CD14-positive monocyte (primary cell): Measurements from ENCODE around the gene SLC9A9. TPM values are rescaled to one million over a fixed set of nuclear protein-coding genes. Genes with fewer than 3 reads are reported as not detected.

ENCODE experiments used
- DNase-seq, 3 donors: peaks; one replicate each; pipeline ENCODE4 v3.0.0-alpha.2; 2011 to 2022
- H2AFZ ChIP-seq: 2 replicates; pipeline ENCODE4 v1.6.0; 2012; ENCODE audit warnings: mild to moderate bottlenecking, low read depth, low read length, inconsistent platforms; ENCODE audit not compliant: insufficient read depth, poor library complexity, severe bottlenecking
- H3K27ac ChIP-seq, 2 donors: 1 replicate in 1 of 2; 2 replicates in 1 of 2; pipeline ENCODE4 v1.5.1; 2012 to 2013; ENCODE audit warnings: low read length in 2 of 2, control low read depth in 1 of 2, inconsistent platforms in 1 of 2, low read depth in 1 of 2, mild to moderate bottlenecking in 1 of 2
- H3K27me3 ChIP-seq, 2 donors: one replicate each; pipeline versions ENCODE4 v1.6.0 to v1.6.1; 2011 to 2013; ENCODE audit warnings: low read length in 2 of 2; ENCODE audit not compliant: control insufficient read depth in 2 of 2, insufficient read depth in 2 of 2
- H3K36me3 ChIP-seq, 2 donors: replicated peaks in 1 of 2; 1 replicate in 1 of 2; 2 replicates in 1 of 2; pipeline versions ENCODE4 v1.5.1 to v1.6.1; 2012 to 2013; ENCODE audit warnings: low read length in 2 of 2, control low read depth in 1 of 2, inconsistent platforms in 1 of 2, mild to moderate bottlenecking in 1 of 2; ENCODE audit not compliant: insufficient read depth in 2 of 2, control insufficient read depth in 1 of 2
- H3K4me1 ChIP-seq, 2 donors: 1 replicate in 1 of 2; 2 replicates in 1 of 2; pipeline versions ENCODE4 v1.5.1 to v1.6.1; 2012 to 2013; ENCODE audit warnings: low read length in 2 of 2, control low read depth in 1 of 2, inconsistent platforms in 1 of 2, mild to moderate bottlenecking in 1 of 2, moderate library complexity in 1 of 2; ENCODE audit not compliant: insufficient read depth in 2 of 2, control insufficient read depth in 1 of 2
- H3K4me2 ChIP-seq: replicated peaks from 2 replicates; pipeline ENCODE3; 2012; ENCODE audit warnings: low read length, moderate library complexity, mild to moderate bottlenecking; ENCODE audit not compliant: poor library complexity, severe bottlenecking; ENCODE audit errors: extremely low read depth
- H3K4me3 ChIP-seq, 3 experiments: fragments of 200-600 bp in 1 of 3; sonication (generic) in 1 of 3; replicated peaks in 1 of 3; 1 replicate in 2 of 3; 2 replicates in 1 of 3; pipeline ENCODE4 v1.5.1; 2011 to 2013; ENCODE audit warnings: low read length in 3 of 3, mild to moderate bottlenecking in 3 of 3, control low read depth in 2 of 3, low read depth in 2 of 3, inconsistent platforms in 1 of 3, moderate library complexity in 1 of 3
- H3K79me2 ChIP-seq: 2 replicates; pipeline ENCODE4 v1.6.0; 2012; ENCODE audit warnings: mild to moderate bottlenecking, control low read depth, inconsistent platforms, low read length, moderate library complexity; ENCODE audit not compliant: insufficient read depth
- H3K9ac ChIP-seq: 2 replicates; pipeline ENCODE4 v1.6.0; 2017; ENCODE audit warnings: low read length, mild to moderate bottlenecking; ENCODE audit not compliant: insufficient read depth, poor library complexity, severe bottlenecking
- H3K9me3 ChIP-seq, 2 donors: replicated peaks in 1 of 2; 1 replicate in 1 of 2; 2 replicates in 1 of 2; pipeline versions ENCODE4 v1.5.1 to v1.6.1; 2012 to 2013; ENCODE audit warnings: low read length in 2 of 2, control low read depth in 1 of 2; ENCODE audit not compliant: control insufficient read depth in 1 of 2, insufficient read depth in 1 of 2
- H4K20me1 ChIP-seq: 2 replicates; pipeline ENCODE4 v1.6.0; 2012; ENCODE audit warnings: mild to moderate bottlenecking, low read length, control low read depth, moderate library complexity; ENCODE audit not compliant: insufficient read depth
- H3K27ac Mint-ChIP-seq, 7 donors: one replicate each; pipeline ENCODE4 v1.8.0; 2020; ENCODE audit warnings: mild to moderate bottlenecking in 7 of 7, mixed read lengths in 7 of 7, moderate library complexity in 6 of 7, inconsistent platforms in 2 of 7
- H3K27me3 Mint-ChIP-seq, 3 donors: one replicate each; pipeline ENCODE4 v1.8.0; 2021 to 2022; ENCODE audit warnings: low read depth in 3 of 3, mild to moderate bottlenecking in 3 of 3, mixed read lengths in 3 of 3, moderate library complexity in 3 of 3, inconsistent platforms in 1 of 3
- H3K36me3 Mint-ChIP-seq, 2 donors: one replicate each; pipeline ENCODE4 v1.8.0; 2020; ENCODE audit warnings: mixed read lengths in 2 of 2, inconsistent platforms in 1 of 2, mild to moderate bottlenecking in 1 of 2
- H3K4me1 Mint-ChIP-seq: one replicate; pipeline ENCODE4 v1.8.0; 2020; ENCODE audit warnings: mild to moderate bottlenecking, mixed read lengths
- H3K4me3 Mint-ChIP-seq, 2 donors: one replicate each; pipeline ENCODE4 v1.8.0; 2020; ENCODE audit warnings: mild to moderate bottlenecking in 2 of 2, mixed read lengths in 2 of 2, moderate library complexity in 1 of 2
- H3K9me3 Mint-ChIP-seq, 7 donors: one replicate each; pipeline ENCODE4 v1.8.0; 2020 to 2022; ENCODE audit warnings: mixed read lengths in 7 of 7, mild to moderate bottlenecking in 6 of 7, moderate library complexity in 6 of 7, inconsistent platforms in 2 of 7
- CTCF ChIP-seq: fragments of 200-600 bp; IDR thresholded peaks from one replicate; pipeline ENCODE4 v1.8.0; 2022; ENCODE audit warnings: antibody characterized with exemption, mild to moderate bottlenecking
- WGBS: methylation state at CpG from one replicate; pipeline ENCODE4 v1.1.5; 2013; ENCODE audit warnings: missing lambda C conversion rate; ENCODE audit not compliant: insufficient coverage; 5-methylcytosine and 5-hydroxymethylcytosine counted together
- intact Hi-C, 2 donors: fragments of 100-400 bp; cut with micrococcal nuclease; formaldehyde crosslinking; loops; one replicate each; pipeline versions ENCODE4 v1.15.0 to v1.15.1; 2023
- polyA plus RNA-seq, 3 donors: library from polyadenylated mRNA; depleted of rRNA in 1 of 3; unstranded in 2 of 3; stranded (reverse) in 1 of 3; fragments of 300-500 nt in 2 of 3; fragments of >200 nt in 1 of 3; fragmentation: Illumina TruSeq in 2 of 3; gene quantifications; 1 replicate in 2 of 3; 2 replicates in 1 of 3; pipeline ENCODE4 v1.2.3, GENCODE V29; 2012 to 2021

The SLC9A9 gene
- polyA plus RNA-seq, 3 donors: 14.1 to 32.8 (median 27.0) TPM

- Histone ChIP-seq H3K9me3 (no peaks in the 10 kb centered on the region), H2AFZ (no peak overlapping the region), H3K4me2 (no peak overlapping the region), H4K20me1 (no peaks in the 10 kb centered on the region), H3K27ac (no peak overlapping the region), H3K27me3 (no peaks in the 10 kb centered on the region), H3K9ac (no peak overlapping the region), H3K4me3 (no peak overlapping the region), H3K36me3 (peaks cover 0 to under 1% of the 10 kb centered on the region in 2 donors), H3K4me1 (peaks cover 0 to 3% of the 10 kb centered on the region in 2 donors), H3K79me2 (no peaks in the 10 kb centered on the region)
- DNase-seq: peak; percentile 12 to 47 (median 34)
- WGBS: 73% methylated on average over 4 of the region's 4 CpGs
- Mint-ChIP-seq H3K27ac (peak overlapping the region in 4 of 7 donors; percentile 7 to 75 (median 44)), H3K9me3 (peaks cover 0 to 5% (median 0%) of the 10 kb centered on the region in 7 donors), H3K4me3 (no peak overlapping the region), H3K27me3 (no peaks in the 10 kb centered on the region), H3K4me1 (peaks cover 3% of the 10 kb centered on the region), H3K36me3 (peaks cover 6 to 9% of the 10 kb centered on the region in 2 donors)
- peak; percentile 64 for TF ChIP-seq CTCF
- intact Hi-C loops: no loop called here
These were observed 203.7 kb downstream of the SLC9A9 start for GRCh38 chr3:143644370-143645089.

GRCh38 chr3:143643905-143644304, 204.4 kb downstream of the SLC9A9 start:
- peaks cover 0 to 4% of the 10 kb centered on the region in 2 donors for H3K9me3 ChIP-seq
- H4K20me1 ChIP-seq: no peaks in the 10 kb centered on the region
- no peak overlapping the region for H3K9ac ChIP-seq
- H3K4me1 ChIP-seq: peaks cover 0 to 3% of the 10 kb centered on the region in 2 donors
- no peak overlapping the region for H3K27ac Mint-ChIP-seq
- no peak overlapping the region for H3K4me2 ChIP-seq
- no peak for TF ChIP-seq CTCF
- H3K27ac ChIP-seq: no peak overlapping the region
- H3K27me3 Mint-ChIP-seq: no peaks in the 10 kb centered on the region
- no peak overlapping the region for H3K4me3 ChIP-seq
- DNase-seq: no peak
- 100% methylated on average over 1 of the region's 1 CpG for WGBS
- intact Hi-C loops: no loop called here
- H3K9me3 Mint-ChIP-seq: peaks cover 0 to 6% (median 0%) of the 10 kb centered on the region in 7 donors
- H3K79me2 ChIP-seq: no peaks in the 10 kb centered on the region
- peaks cover 6 to 10% of the 10 kb centered on the region in 2 donors for H3K36me3 Mint-ChIP-seq
- H3K4me1 Mint-ChIP-seq: peaks cover 3% of the 10 kb centered on the region
- H3K36me3 ChIP-seq: no peaks in the 10 kb centered on the region
- no peak overlapping the region for H2AFZ ChIP-seq
- no peak overlapping the region for H3K4me3 Mint-ChIP-seq
- no peaks in the 10 kb centered on the region for H3K27me3 ChIP-seq
